Measurements from ENCODE around the gene RWDD3.

GRCh38 chr1:95221306-95221705 lies 12.7 kb upstream of the RWDD3 start:
- no peak for TF ChIP-seq POLR2A (IDR thresholded peaks at IDR 0.05)
- TF ChIP-seq, protein P1, sequence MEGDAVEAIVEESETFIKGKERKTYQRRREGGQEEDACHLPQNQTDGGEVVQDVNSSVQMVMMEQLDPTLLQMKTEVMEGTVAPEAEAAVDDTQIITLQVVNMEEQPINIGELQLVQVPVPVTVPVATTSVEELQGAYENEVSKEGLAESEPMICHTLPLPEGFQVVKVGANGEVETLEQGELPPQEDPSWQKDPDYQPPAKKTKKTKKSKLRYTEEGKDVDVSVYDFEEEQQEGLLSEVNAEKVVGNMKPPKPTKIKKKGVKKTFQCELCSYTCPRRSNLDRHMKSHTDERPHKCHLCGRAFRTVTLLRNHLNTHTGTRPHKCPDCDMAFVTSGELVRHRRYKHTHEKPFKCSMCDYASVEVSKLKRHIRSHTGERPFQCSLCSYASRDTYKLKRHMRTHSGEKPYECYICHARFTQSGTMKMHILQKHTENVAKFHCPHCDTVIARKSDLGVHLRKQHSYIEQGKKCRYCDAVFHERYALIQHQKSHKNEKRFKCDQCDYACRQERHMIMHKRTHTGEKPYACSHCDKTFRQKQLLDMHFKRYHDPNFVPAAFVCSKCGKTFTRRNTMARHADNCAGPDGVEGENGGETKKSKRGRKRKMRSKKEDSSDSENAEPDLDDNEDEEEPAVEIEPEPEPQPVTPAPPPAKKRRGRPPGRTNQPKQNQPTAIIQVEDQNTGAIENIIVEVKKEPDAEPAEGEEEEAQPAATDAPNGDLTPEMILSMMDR (IDR thresholded peaks at IDR 0.05) = no peak

Measured in body of pancreas (tissue), 4 donors.